Hepatocyte (in vitro differentiated cells): ENCODE data around the gene FSIP1. TPM values are rescaled to one million over a fixed set of nuclear protein-coding genes. Genes with fewer than 3 reads are reported as not detected.

ENCODE experiments used
- DNase-seq: peaks from one replicate; pipeline ENCODE4 v3.0.0-alpha.2; 2016; ENCODE audit warnings: low spot score
- H2AFZ ChIP-seq: fragments of 200-600 bp; sonication (generic); 2 replicates; pipeline ENCODE4 v1.6.0; 2016; ENCODE audit warnings: antibody characterized with exemption, mild to moderate bottlenecking
- H3K27ac ChIP-seq: fragments of 200-600 bp; sonication (generic); 2 replicates; pipeline ENCODE4 v1.5.1; 2016; ENCODE audit warnings: mild to moderate bottlenecking
- H3K27me3 ChIP-seq: fragments of 200-600 bp; sonication (generic); 2 replicates; pipeline ENCODE4 v1.6.1; 2016
- H3K36me3 ChIP-seq: fragments of 200-600 bp; sonication (generic); replicated peaks from 2 replicates; pipeline ENCODE4 v1.5.1; 2016; ENCODE audit warnings: low read depth; ENCODE audit not compliant: insufficient read depth
- H3K4me1 ChIP-seq: fragments of 200-600 bp; sonication (generic); 2 replicates; pipeline ENCODE4 v1.5.1; 2016; ENCODE audit warnings: mild to moderate bottlenecking, moderate library complexity; ENCODE audit not compliant: insufficient read depth
- H3K4me2 ChIP-seq: fragments of 200-600 bp; sonication (generic); 2 replicates; pipeline ENCODE4 v1.6.0; 2016
- H3K4me3 ChIP-seq: fragments of 200-600 bp; sonication (generic); 2 replicates; pipeline ENCODE4 v1.5.1; 2016; ENCODE audit warnings: mild to moderate bottlenecking
- H3K79me2 ChIP-seq: fragments of 200-600 bp; sonication (generic); 2 replicates; pipeline ENCODE4 v1.6.0; 2017; ENCODE audit warnings: mild to moderate bottlenecking
- H3K9me2 ChIP-seq: fragments of 200-600 bp; sonication (generic); replicated peaks from 2 replicates; pipeline ENCODE4 v1.6.0; 2017; ENCODE audit warnings: mild to moderate bottlenecking; ENCODE audit not compliant: insufficient read depth
- H3K9me3 ChIP-seq: fragments of 200-600 bp; sonication (generic); 2 replicates; pipeline ENCODE4 v1.5.1; 2016; ENCODE audit warnings: low read depth, mild to moderate bottlenecking
- H4K20me1 ChIP-seq: fragments of 200-600 bp; sonication (generic); 2 replicates; pipeline ENCODE4 v1.6.0; 2016; ENCODE audit warnings: mild to moderate bottlenecking; ENCODE audit not compliant: insufficient read depth, poor library complexity, severe bottlenecking
- EZH2 ChIP-seq: fragments of 200-600 bp; sonication (generic); IDR thresholded peaks from 2 replicates; pipeline ENCODE4 v1.6.1; 2016; ENCODE audit warnings: antibody characterized with exemption, mild to moderate bottlenecking, borderline replicate concordance
- EZH2phosphoT487 ChIP-seq: fragments of 200-600 bp; sonication (generic); IDR thresholded peaks from one replicate; pipeline ENCODE4 v1.6.1; 2018; ENCODE audit warnings: antibody characterized with exemption, mild to moderate bottlenecking, low read depth, moderate library complexity; ENCODE audit not compliant: unreplicated experiment, severe bottlenecking
- WGBS: methylation state at CpG from one replicate; pipeline ENCODE4 v1.1.6; 2016; ENCODE audit warnings: low lambda C conversion rate; ENCODE audit errors: missing lambda C conversion rate; 5-methylcytosine and 5-hydroxymethylcytosine counted together
- polyA plus RNA-seq: library from polyadenylated mRNA; unstranded; fragments of >200 nt; fragmentation: Nextera tagmentation; extraction: Ambion mirVana; gene quantifications from 2 replicates; pipeline ENCODE4 v1.2.1, GENCODE V29; 2016
- total RNA-seq: library from RNA; depleted of rRNA; stranded (reverse); fragments of >200 nt; gene quantifications from 2 replicates; pipeline ENCODE4 v1.2.3, GENCODE V29; 2014
- TF ChIP-seq, protein P1 (sequence below): fragments of 200-600 bp; sonication (generic); IDR thresholded peaks from 2 replicates; pipeline ENCODE4 v1.5.1; 2016; ENCODE audit warnings: antibody characterized with exemption, mild to moderate bottlenecking; ENCODE audit not compliant: poor library complexity

The FSIP1 gene
- total and polyA plus RNA-seq, 2 experiments from 2014 or later = 0.60 to 0.79 TPM

DNA sequence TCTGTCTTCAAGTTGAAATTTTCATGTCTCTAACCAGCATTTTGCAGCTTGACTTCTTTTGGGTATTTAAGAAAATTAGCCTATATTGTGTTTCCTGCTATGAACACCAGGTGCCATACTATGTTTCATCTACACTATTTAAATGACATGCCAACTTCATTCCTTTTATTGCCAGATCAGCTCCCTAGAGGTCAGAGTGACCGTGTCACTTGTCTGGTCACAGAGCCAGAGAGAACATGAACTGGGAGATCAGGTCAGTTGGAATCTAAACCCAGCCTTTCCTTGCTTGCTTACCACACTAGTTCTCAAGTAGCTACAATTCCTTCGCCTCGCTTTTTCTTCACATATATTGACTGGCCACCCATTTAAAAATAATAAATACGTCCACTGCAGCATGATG, 114.2 kb downstream of the FSIP1 start:
- no peaks in the 10 kb centered on the region for H3K79me2 ChIP-seq
- no peaks in the 10 kb centered on the region for H4K20me1 ChIP-seq
- no peak overlapping the region for H2AFZ ChIP-seq
- H3K36me3 ChIP-seq = no peaks in the 10 kb centered on the region
- H3K9me2 ChIP-seq = no peaks in the 10 kb centered on the region
- H3K9me3 ChIP-seq = no peaks in the 10 kb centered on the region
- H3K4me1 ChIP-seq = peaks cover 7% of the 10 kb centered on the region
- H3K4me2 ChIP-seq = no peak overlapping the region
- no peak for DNase-seq
- H3K27me3 ChIP-seq = no peaks in the 10 kb centered on the region
- no peak overlapping the region for H3K4me3 ChIP-seq
- TF ChIP-seq EZH2phosphoT487 = no peak
- no peak for TF ChIP-seq EZH2
- TF ChIP-seq, protein P1, sequence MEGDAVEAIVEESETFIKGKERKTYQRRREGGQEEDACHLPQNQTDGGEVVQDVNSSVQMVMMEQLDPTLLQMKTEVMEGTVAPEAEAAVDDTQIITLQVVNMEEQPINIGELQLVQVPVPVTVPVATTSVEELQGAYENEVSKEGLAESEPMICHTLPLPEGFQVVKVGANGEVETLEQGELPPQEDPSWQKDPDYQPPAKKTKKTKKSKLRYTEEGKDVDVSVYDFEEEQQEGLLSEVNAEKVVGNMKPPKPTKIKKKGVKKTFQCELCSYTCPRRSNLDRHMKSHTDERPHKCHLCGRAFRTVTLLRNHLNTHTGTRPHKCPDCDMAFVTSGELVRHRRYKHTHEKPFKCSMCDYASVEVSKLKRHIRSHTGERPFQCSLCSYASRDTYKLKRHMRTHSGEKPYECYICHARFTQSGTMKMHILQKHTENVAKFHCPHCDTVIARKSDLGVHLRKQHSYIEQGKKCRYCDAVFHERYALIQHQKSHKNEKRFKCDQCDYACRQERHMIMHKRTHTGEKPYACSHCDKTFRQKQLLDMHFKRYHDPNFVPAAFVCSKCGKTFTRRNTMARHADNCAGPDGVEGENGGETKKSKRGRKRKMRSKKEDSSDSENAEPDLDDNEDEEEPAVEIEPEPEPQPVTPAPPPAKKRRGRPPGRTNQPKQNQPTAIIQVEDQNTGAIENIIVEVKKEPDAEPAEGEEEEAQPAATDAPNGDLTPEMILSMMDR = no peak
- H3K27ac ChIP-seq = no peak overlapping the region
- WGBS = 95% methylated on average over 4 of the region's 4 CpGs

DNA sequence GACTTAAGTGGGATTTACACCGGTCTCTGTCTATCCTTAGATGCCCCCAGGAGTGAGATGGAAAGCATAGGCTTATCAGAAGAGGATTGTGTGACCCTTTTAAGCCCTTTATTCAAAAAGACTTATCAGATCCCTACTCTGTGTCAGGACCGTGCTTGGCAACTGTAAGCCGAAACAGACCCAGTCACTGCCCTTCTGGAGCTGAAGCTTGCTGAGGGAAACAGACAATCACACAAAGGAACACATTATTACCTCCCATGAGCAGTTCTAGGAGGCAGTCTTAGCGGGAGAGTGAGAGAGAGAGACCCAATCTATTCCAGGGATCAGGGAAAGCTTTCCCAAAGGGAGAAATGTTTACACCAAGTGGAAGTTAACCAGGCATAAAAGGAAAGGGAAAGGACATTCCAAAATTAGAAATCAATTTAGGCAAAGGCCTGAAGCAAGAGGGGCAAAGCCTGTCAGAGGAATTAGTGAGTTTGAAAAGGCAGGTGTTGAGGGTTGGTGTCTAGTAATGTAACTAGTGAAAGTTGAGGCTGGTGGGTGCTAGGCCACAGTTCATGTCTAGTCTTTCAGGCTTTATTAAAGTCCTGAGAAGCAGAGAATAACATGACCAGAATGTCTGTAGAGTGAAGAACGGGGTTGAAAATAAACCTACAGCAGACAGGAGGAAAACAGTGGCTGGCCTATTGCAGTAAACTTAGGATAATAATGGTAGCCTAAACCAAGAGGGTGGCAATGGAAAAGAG, 115.1 kb downstream of the FSIP1 start:
- H3K4me1 ChIP-seq = peaks cover 7% of the 10 kb centered on the region
- no peaks in the 10 kb centered on the region for H3K9me3 ChIP-seq
- H3K9me2 ChIP-seq = no peaks in the 10 kb centered on the region
- H3K27me3 ChIP-seq = no peaks in the 10 kb centered on the region
- H3K4me3 ChIP-seq = no peak overlapping the region
- no peaks in the 10 kb centered on the region for H3K79me2 ChIP-seq
- no peak overlapping the region for H3K4me2 ChIP-seq
- H4K20me1 ChIP-seq = no peaks in the 10 kb centered on the region
- no peaks in the 10 kb centered on the region for H3K36me3 ChIP-seq
- WGBS = 53% methylated on average over 5 of the region's 5 CpGs
- TF ChIP-seq, protein P1 = no peak
- no peak for TF ChIP-seq EZH2
- no peak for TF ChIP-seq EZH2phosphoT487
- H3K27ac ChIP-seq = no peak overlapping the region
- no peak for DNase-seq
- H2AFZ ChIP-seq = no peak overlapping the region

DNA sequence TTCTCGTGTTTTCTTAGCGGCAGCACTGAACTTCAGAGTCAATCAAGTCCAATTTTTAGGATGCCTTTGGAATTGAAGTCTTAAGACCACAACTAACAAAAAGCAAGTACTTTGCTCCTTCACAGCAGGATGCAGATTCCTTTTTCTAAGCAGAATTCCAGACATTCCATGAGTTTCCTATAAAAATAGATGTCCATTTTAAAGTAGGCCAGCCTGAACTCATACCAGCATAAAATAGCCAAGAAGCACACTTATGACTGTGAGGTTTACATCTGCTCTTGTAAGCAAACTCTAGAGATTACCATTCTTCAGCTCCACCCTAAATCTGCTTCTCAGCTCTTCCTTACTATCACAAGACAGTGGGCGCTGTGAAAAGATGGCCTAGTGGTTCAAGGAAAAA, 116.0 kb downstream of the FSIP1 start:
- no peaks in the 10 kb centered on the region for H3K79me2 ChIP-seq
- H3K4me2 ChIP-seq = no peak overlapping the region
- no peaks in the 10 kb centered on the region for H3K9me2 ChIP-seq
- no peak overlapping the region for H3K4me3 ChIP-seq
- H3K27me3 ChIP-seq = no peaks in the 10 kb centered on the region
- 66% methylated on average over 3 of the region's 3 CpGs for WGBS
- TF ChIP-seq EZH2 (no peak), EZH2phosphoT487 (no peak)
- TF ChIP-seq, protein P1 = no peak
- no peaks in the 10 kb centered on the region for H3K9me3 ChIP-seq
- no peaks in the 10 kb centered on the region for H4K20me1 ChIP-seq
- peaks cover 7% of the 10 kb centered on the region for H3K4me1 ChIP-seq
- DNase-seq = no peak
- no peaks in the 10 kb centered on the region for H3K36me3 ChIP-seq
- H2AFZ ChIP-seq = no peak overlapping the region
- H3K27ac ChIP-seq = no peak overlapping the region
